H7 (cell line): Measurements from ENCODE around the gene PLCB4. TPM values are rescaled to one million over a fixed set of nuclear protein-coding genes. Genes with fewer than 3 reads are reported as not detected.

Source experiments
- DNase-seq: peaks from one replicate; pipeline ENCODE4 v3.0.0; 2012
- H3K27me3 ChIP-seq: 2 replicates; pipeline ENCODE4 v1.6.0; 2011; ENCODE audit warnings: mild to moderate bottlenecking, low read length; ENCODE audit not compliant: control insufficient read depth, insufficient read depth
- H3K36me3 ChIP-seq: replicated peaks from 2 replicates; pipeline ENCODE4 v1.5.1; 2011; ENCODE audit warnings: low read length; ENCODE audit not compliant: control insufficient read depth, insufficient read depth
- H3K4me3 ChIP-seq: 2 replicates; pipeline ENCODE4 v1.5.1; 2011; ENCODE audit warnings: low read depth, mild to moderate bottlenecking, control low read depth, low read length, moderate library complexity; ENCODE audit not compliant: insufficient read depth
- total RNA-seq: library from RNA; depleted of rRNA; stranded (reverse); fragments of >200 nt; shearing (Covaris generic); gene quantifications from 2 replicates; pipeline ENCODE4 v1.2.3, GENCODE V29; 2014

Gene PLCB4
- total RNA-seq, 1 experiment from 2014 or later = 3.4 TPM

GRCh38 chr20:9108260-9108659 lies 39.4 kb downstream of the PLCB4 start:
- Histone ChIP-seq H3K4me3 (no peak overlapping the region), H3K27me3 (no peaks in the 10 kb centered on the region), H3K36me3 (no peaks in the 10 kb centered on the region)
- DNase-seq = no peak

GRCh38 chr20:9109566-9109965 lies 40.7 kb downstream of the PLCB4 start:
- DNase-seq = no peak
- H3K4me3 ChIP-seq = no peak overlapping the region
- H3K27me3 ChIP-seq = no peaks in the 10 kb centered on the region
- no peaks in the 10 kb centered on the region for H3K36me3 ChIP-seq

GRCh38 chr20:9110365-9110764 lies 41.5 kb downstream of the PLCB4 start:
- no peak overlapping the region for H3K4me3 ChIP-seq
- no peak for DNase-seq
- H3K36me3 ChIP-seq = no peaks in the 10 kb centered on the region
- no peaks in the 10 kb centered on the region for H3K27me3 ChIP-seq

GRCh38 chr20:9110916-9111432 lies 42.1 kb downstream of the PLCB4 start:
- H3K36me3 ChIP-seq = no peaks in the 10 kb centered on the region
- no peak for DNase-seq
- no peaks in the 10 kb centered on the region for H3K27me3 ChIP-seq
- no peak overlapping the region for H3K4me3 ChIP-seq

- Histone ChIP-seq H3K27me3 (no peaks in the 10 kb centered on the region), H3K4me3 (no peak overlapping the region), H3K36me3 (no peaks in the 10 kb centered on the region)
- DNase-seq = no peak
Observed at GRCh38 chr20:9112541-9113515, 43.9 kb downstream of the PLCB4 start.

GRCh38 chr20:9114709-9115108 lies 45.8 kb downstream of the PLCB4 start:
- Histone ChIP-seq H3K27me3 (no peaks in the 10 kb centered on the region), H3K4me3 (no peak overlapping the region), H3K36me3 (no peaks in the 10 kb centered on the region)
- DNase-seq = no peak

GRCh38 chr20:9117548-9117947 lies 48.7 kb downstream of the PLCB4 start:
- Histone ChIP-seq H3K27me3 (no peaks in the 10 kb centered on the region), H3K4me3 (no peak overlapping the region), H3K36me3 (no peaks in the 10 kb centered on the region)
- DNase-seq = no peak

GRCh38 chr20:9119776-9120175 lies 50.9 kb downstream of the PLCB4 start:
- no peaks in the 10 kb centered on the region for H3K27me3 ChIP-seq
- no peaks in the 10 kb centered on the region for H3K36me3 ChIP-seq
- H3K4me3 ChIP-seq = no peak overlapping the region
- DNase-seq = no peak

- DNase-seq = no peak
- Histone ChIP-seq H3K36me3 (no peaks in the 10 kb centered on the region), H3K4me3 (no peak overlapping the region), H3K27me3 (no peaks in the 10 kb centered on the region)
Observed at GRCh38 chr20:9121211-9121610, 52.3 kb downstream of the PLCB4 start.

GRCh38 chr20:9122571-9122970 lies 53.7 kb downstream of the PLCB4 start:
- DNase-seq = no peak
- Histone ChIP-seq H3K4me3 (no peak overlapping the region), H3K36me3 (no peaks in the 10 kb centered on the region), H3K27me3 (no peaks in the 10 kb centered on the region)

GRCh38 chr20:9126527-9126926 lies 57.6 kb downstream of the PLCB4 start:
- no peak for DNase-seq
- no peak overlapping the region for H3K4me3 ChIP-seq
- no peaks in the 10 kb centered on the region for H3K27me3 ChIP-seq
- no peaks in the 10 kb centered on the region for H3K36me3 ChIP-seq

GRCh38 chr20:9128568-9128967 lies 59.7 kb downstream of the PLCB4 start:
- Histone ChIP-seq H3K4me3 (no peak overlapping the region), H3K36me3 (no peaks in the 10 kb centered on the region), H3K27me3 (no peaks in the 10 kb centered on the region)
- no peak for DNase-seq

- Histone ChIP-seq H3K27me3 (no peaks in the 10 kb centered on the region), H3K36me3 (no peaks in the 10 kb centered on the region), H3K4me3 (no peak overlapping the region)
- DNase-seq = no peak
Observed at GRCh38 chr20:9129756-9130155, 60.9 kb downstream of the PLCB4 start.

GRCh38 chr20:9130521-9130920 lies 61.6 kb downstream of the PLCB4 start:
- DNase-seq = no peak
- Histone ChIP-seq H3K4me3 (no peak overlapping the region), H3K36me3 (no peaks in the 10 kb centered on the region), H3K27me3 (no peaks in the 10 kb centered on the region)

GRCh38 chr20:9131841-9132240 lies 63.0 kb downstream of the PLCB4 start:
- no peaks in the 10 kb centered on the region for H3K36me3 ChIP-seq
- DNase-seq = no peak
- no peak overlapping the region for H3K4me3 ChIP-seq
- no peaks in the 10 kb centered on the region for H3K27me3 ChIP-seq
